CD4-positive, CD25-positive, alpha-beta regulatory T cell (primary cell): ENCODE measurements around the gene GRHPR. TPM values are rescaled to one million over a fixed set of nuclear protein-coding genes. Genes with fewer than 3 reads are reported as not detected.
"Not testable (repeated sequence)": the region's sequence is repeated elsewhere in the genome, so short reads cannot be mapped to it uniquely, and the experiment has no call there.

Experiments used
- ATAC-seq, 2 donors: fragments of 150-1000 bp; cut with Tn5 transposase; one replicate each; pipeline ENCODE4 v1.10.0; 2021; ENCODE audit warnings: low read depth in 2 of 2, moderate number of reproducible peaks in 2 of 2, moderate library complexity in 1 of 2
- DNase-seq, 3 donors: peaks; one replicate each; pipeline versions ENCODE4 v3.0.0 to v3.0.0-alpha.2; 2012 to 2022; ENCODE audit warnings: mixed read lengths in 1 of 3
- H3K27ac ChIP-seq: one replicate; pipeline ENCODE4 v1.7.0; 2013; ENCODE audit warnings: mild to moderate bottlenecking, low read length; ENCODE audit not compliant: insufficient read depth, poor library complexity, severe bottlenecking
- H3K27me3 ChIP-seq: one replicate; pipeline ENCODE4 v1.7.0; 2013; ENCODE audit warnings: low read length; ENCODE audit not compliant: control insufficient read depth, insufficient read depth
- H3K36me3 ChIP-seq: one replicate; pipeline ENCODE4 v1.7.0; 2013; ENCODE audit warnings: mild to moderate bottlenecking, low read length, moderate library complexity; ENCODE audit not compliant: control insufficient read depth, insufficient read depth
- H3K4me1 ChIP-seq: 2 replicates; pipeline ENCODE4 v1.7.0; 2013; ENCODE audit warnings: mild to moderate bottlenecking, low read length; ENCODE audit not compliant: insufficient read depth, control insufficient read depth, poor library complexity, severe bottlenecking
- H3K4me3 ChIP-seq: one replicate; pipeline ENCODE4 v1.7.0; 2013; ENCODE audit warnings: low read depth, mild to moderate bottlenecking, low read length, moderate library complexity
- H3K9me3 ChIP-seq, 2 experiments: 1 replicate in 1 of 2; 2 replicates in 1 of 2; pipeline ENCODE4 v1.7.0; 2013; ENCODE audit warnings: low read length in 2 of 2, mild to moderate bottlenecking in 1 of 2, moderate library complexity in 1 of 2; ENCODE audit not compliant: control insufficient read depth in 2 of 2
- H3K27ac Mint-ChIP-seq, 3 donors: one replicate each; pipeline ENCODE4 v1.8.0; 2020 to 2022; ENCODE audit warnings: mild to moderate bottlenecking in 3 of 3, mixed read lengths in 3 of 3, moderate library complexity in 2 of 3
- H3K27me3 Mint-ChIP-seq: one replicate; pipeline ENCODE4 v1.8.0; 2022; ENCODE audit warnings: mild to moderate bottlenecking, mixed read lengths
- H3K36me3 Mint-ChIP-seq: one replicate; pipeline ENCODE4 v1.8.0; 2020; ENCODE audit warnings: mixed read lengths
- H3K4me1 Mint-ChIP-seq, 4 donors: one replicate each; pipeline ENCODE4 v1.8.0; 2020 to 2022; ENCODE audit warnings: mixed read lengths in 4 of 4, mild to moderate bottlenecking in 1 of 4
- H3K4me3 Mint-ChIP-seq, 4 donors: one replicate each; pipeline ENCODE4 v1.8.0; 2020 to 2022; ENCODE audit warnings: mild to moderate bottlenecking in 4 of 4, mixed read lengths in 4 of 4, moderate library complexity in 3 of 4
- H3K9me3 Mint-ChIP-seq, 7 donors: one replicate each; pipeline ENCODE4 v1.8.0; 2020 to 2022; ENCODE audit warnings: mixed read lengths in 7 of 7, mild to moderate bottlenecking in 3 of 7, moderate library complexity in 2 of 7
- polyA plus RNA-seq, 4 donors: library from polyadenylated mRNA; unstranded; fragments of 300-500 nt; fragmentation: Illumina TruSeq; gene quantifications; one replicate each; pipeline ENCODE4 v1.2.3, GENCODE V29; 2021
- total RNA-seq: library from RNA; stranded (reverse); gene quantifications from one replicate; pipeline ENCODE4 v1.2.3, GENCODE V29; 2022

GRHPR gene
- total and polyA plus RNA-seq, 5 donors from 2014 or later, result 36.6 to 73.9 (median 68.6) TPM

DNA sequence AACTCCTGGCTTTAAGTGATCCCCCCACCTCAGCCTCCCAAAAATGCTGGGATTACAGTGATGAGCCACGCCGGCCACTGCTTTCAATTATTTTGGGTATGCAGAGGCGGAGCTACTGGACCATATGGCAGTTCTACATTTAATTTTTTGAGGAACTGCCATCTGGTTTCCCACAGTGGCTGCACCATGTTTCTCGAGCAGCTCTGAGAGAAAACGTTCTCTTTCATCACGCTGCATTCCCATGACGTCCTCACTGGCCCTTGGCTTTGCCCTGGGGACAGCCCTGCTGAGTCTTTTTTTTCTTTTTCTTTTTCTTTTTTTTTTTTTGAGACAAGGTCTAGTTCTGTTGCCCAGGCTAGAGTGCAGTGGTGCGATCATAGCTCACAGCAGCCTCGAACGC lies 35.5 kb upstream of the GRHPR start:
- H3K27me3 Mint-ChIP-seq, result peaks cover 10% of the 10 kb centered on the region
- Histone ChIP-seq H3K9me3 (no peaks in the 10 kb centered on the region), H3K27me3 (no peaks in the 10 kb centered on the region), H3K4me3 (no peak overlapping the region), H3K4me1 (no peaks in the 10 kb centered on the region), H3K36me3 (no peaks in the 10 kb centered on the region), H3K27ac (no peak overlapping the region)
- DNase-seq, result no peak
- no peaks in the 10 kb centered on the region for H3K36me3 Mint-ChIP-seq
- no peak overlapping the region for H3K4me3 Mint-ChIP-seq
- ATAC-seq, result no peak
- no peaks in the 10 kb centered on the region for H3K9me3 Mint-ChIP-seq
- H3K4me1 Mint-ChIP-seq, result no peaks in the 10 kb centered on the region
- H3K27ac Mint-ChIP-seq, result no peak overlapping the region

DNA sequence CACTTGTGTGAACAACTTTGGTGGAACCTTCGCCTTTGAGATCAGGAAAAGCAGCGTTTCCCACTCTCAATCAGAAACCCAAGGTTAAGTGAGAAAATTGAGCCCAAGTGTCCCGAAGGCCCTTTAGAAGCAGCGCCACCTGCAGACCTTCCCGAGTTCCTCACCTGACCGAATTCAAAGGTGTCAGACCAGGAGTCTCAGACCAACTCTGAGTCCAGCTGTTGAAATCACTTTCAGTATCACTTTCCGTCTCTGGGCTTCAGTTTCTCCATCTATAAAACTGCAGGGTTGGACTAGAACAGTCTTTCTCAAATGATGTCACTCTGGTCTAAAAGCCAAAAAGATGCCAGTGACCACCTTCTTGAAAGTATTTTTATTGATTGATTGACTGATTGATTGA lies 31.7 kb upstream of the GRHPR start:
- no peak overlapping the region for H3K27ac ChIP-seq
- H3K9me3 ChIP-seq, result no peaks in the 10 kb centered on the region
- H3K4me1 ChIP-seq, result no peaks in the 10 kb centered on the region
- Mint-ChIP-seq H3K4me1 (no peaks in the 10 kb centered on the region), H3K27ac (no peak overlapping the region), H3K9me3 (no peaks in the 10 kb centered on the region), H3K36me3 (no peaks in the 10 kb centered on the region), H3K4me3 (no peak overlapping the region), H3K27me3 (peaks cover 13% of the 10 kb centered on the region)
- no peak overlapping the region for H3K4me3 ChIP-seq
- ATAC-seq (no peak), DNase-seq (peak in 2 of 3 donors; percentile 13 to 41)
- H3K27me3 ChIP-seq, result no peaks in the 10 kb centered on the region
- H3K36me3 ChIP-seq, result no peaks in the 10 kb centered on the region

- no peak overlapping the region for H3K4me3 Mint-ChIP-seq
- no peak overlapping the region for H3K27ac Mint-ChIP-seq
- no peak for DNase-seq
These were observed 30.2 kb upstream of the GRHPR start for GRCh38 chr9:37392272-37392671.

DNA sequence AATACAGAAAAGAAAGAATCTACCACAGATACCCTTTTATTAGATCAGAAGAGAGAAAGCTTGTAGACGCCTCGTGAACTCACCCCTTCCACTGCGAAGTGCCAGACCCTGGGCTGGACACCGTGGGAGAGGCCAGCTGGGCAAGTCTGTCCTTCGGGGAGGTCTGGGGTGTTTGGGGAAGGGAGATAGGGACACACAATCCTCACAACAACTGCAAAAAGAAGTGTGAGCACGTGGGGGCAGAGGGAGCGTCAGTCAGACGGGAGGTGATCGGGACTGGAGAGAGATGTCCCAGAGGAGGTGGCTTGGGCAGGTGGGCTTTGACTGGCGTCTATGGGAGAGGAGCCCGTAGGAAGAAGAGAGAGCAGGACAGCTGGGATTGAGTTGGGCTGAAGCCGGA lies 27.3 kb upstream of the GRHPR start:
- no peak overlapping the region for H3K27ac Mint-ChIP-seq
- Histone ChIP-seq H3K36me3 (no peaks in the 10 kb centered on the region), H3K4me1 (no peaks in the 10 kb centered on the region), H3K9me3 (no peaks in the 10 kb centered on the region), H3K27ac (no peak overlapping the region), H3K4me3 (no peak overlapping the region), H3K27me3 (no peaks in the 10 kb centered on the region)
- DNase-seq, result no peak
- no peaks in the 10 kb centered on the region for H3K4me1 Mint-ChIP-seq
- H3K4me3 Mint-ChIP-seq, result no peak overlapping the region
- peaks cover 11% of the 10 kb centered on the region for H3K27me3 Mint-ChIP-seq
- no peaks in the 10 kb centered on the region for H3K36me3 Mint-ChIP-seq
- H3K9me3 Mint-ChIP-seq, result no peaks in the 10 kb centered on the region
- ATAC-seq, result no peak

More at GRCh38 chr9:37392272-37392671, 30.2 kb upstream of the GRHPR start:
- H3K27me3 Mint-ChIP-seq, result peaks cover 16% of the 10 kb centered on the region
- Histone ChIP-seq H3K27me3 (no peaks in the 10 kb centered on the region), H3K27ac (no peak overlapping the region), H3K9me3 (no peaks in the 10 kb centered on the region), H3K36me3 (no peaks in the 10 kb centered on the region), H3K4me3 (no peak overlapping the region), H3K4me1 (no peaks in the 10 kb centered on the region)
- no peaks in the 10 kb centered on the region for H3K9me3 Mint-ChIP-seq
- H3K4me1 Mint-ChIP-seq, result no peaks in the 10 kb centered on the region
- ATAC-seq, result no peak
- no peaks in the 10 kb centered on the region for H3K36me3 Mint-ChIP-seq

- Histone ChIP-seq H3K27ac (no peak overlapping the region), H3K27me3 (no peaks in the 10 kb centered on the region), H3K4me1 (no peaks in the 10 kb centered on the region), H3K9me3 (no peaks in the 10 kb centered on the region), H3K36me3 (no peaks in the 10 kb centered on the region), H3K4me3 (no peak overlapping the region)
- no peaks in the 10 kb centered on the region for H3K9me3 Mint-ChIP-seq
- peaks cover 13% of the 10 kb centered on the region for H3K27me3 Mint-ChIP-seq
- ATAC-seq, result no peak
- DNase-seq, result no peak
- no peak overlapping the region for H3K27ac Mint-ChIP-seq
- H3K4me3 Mint-ChIP-seq, result no peak overlapping the region
- no peaks in the 10 kb centered on the region for H3K4me1 Mint-ChIP-seq
- H3K36me3 Mint-ChIP-seq, result no peaks in the 10 kb centered on the region
These were observed 26.8 kb upstream of the GRHPR start for GRCh38 chr9:37395663-37396062.

- not testable (repeated sequence) for H3K9me3 Mint-ChIP-seq, H3K36me3 Mint-ChIP-seq, H3K4me1 ChIP-seq, H3K27ac ChIP-seq, DNase-seq, ATAC-seq, H3K27me3 ChIP-seq, H3K4me3 ChIP-seq, H3K27ac Mint-ChIP-seq, H3K4me1 Mint-ChIP-seq, H3K4me3 Mint-ChIP-seq, H3K9me3 ChIP-seq, H3K36me3 ChIP-seq
- peaks cover 21% of the 10 kb centered on the region for H3K27me3 Mint-ChIP-seq
These were observed 24.5 kb upstream of the GRHPR start for GRCh38 chr9:37397948-37398347.

DNA sequence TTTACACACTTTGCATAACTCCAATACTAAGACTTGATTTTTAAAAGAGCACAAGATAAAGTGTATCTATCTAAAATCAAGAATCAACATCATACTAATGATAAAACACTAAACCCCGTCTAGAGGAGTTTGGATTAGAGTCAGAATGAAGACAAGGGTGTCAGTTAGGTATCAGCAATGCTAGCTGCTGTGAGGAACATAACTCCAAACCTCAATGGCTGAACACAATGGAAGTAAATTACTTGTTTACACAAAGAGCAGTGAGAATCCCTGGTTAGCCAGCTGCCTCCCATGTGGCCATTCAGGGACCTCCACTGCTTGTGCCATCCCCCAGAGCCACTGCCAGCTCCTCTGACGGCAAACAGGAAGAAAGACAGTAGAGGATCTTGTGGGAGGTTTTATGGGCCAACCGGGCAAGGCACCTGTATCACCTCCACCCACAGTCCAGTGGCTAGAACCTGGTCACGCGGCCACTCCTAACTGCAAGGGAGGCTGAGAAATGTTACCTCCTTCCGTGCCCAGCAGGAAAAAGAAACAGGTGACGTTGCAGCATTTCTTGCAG lies 24.0 kb upstream of the GRHPR start:
- Histone ChIP-seq H3K4me3 (no peak overlapping the region), H3K4me1 (no peaks in the 10 kb centered on the region), H3K36me3 (no peaks in the 10 kb centered on the region), H3K27ac (no peak overlapping the region), H3K27me3 (no peaks in the 10 kb centered on the region), H3K9me3 (no peaks in the 10 kb centered on the region)
- Mint-ChIP-seq H3K4me3 (no peak overlapping the region), H3K36me3 (no peaks in the 10 kb centered on the region), H3K27me3 (peaks cover 25% of the 10 kb centered on the region), H3K9me3 (no peaks in the 10 kb centered on the region), H3K4me1 (peaks cover 0 to 4% (median 0%) of the 10 kb centered on the region in 4 donors), H3K27ac (no peak overlapping the region)
- DNase-seq, result no peak
- ATAC-seq, result no peak

DNA sequence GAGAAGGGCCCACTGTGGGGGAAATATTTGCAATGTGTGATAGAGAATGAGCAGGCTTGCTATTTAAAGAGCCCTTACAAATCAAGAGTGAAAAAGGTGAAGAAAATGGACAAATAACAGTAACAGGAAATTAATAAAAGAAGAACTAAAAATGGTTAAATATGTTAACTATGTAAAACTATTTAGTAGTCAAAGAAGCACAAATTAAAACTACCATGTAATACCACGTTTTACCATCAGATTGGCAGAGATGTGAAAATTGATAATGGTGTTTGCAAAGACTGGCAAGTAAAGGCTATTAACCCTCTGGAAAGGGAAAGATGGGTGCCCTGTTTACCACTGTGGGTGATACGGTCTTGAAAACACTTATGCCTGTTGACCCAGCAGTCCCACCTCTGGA lies 23.2 kb upstream of the GRHPR start:
- no peaks in the 10 kb centered on the region for H3K36me3 Mint-ChIP-seq
- H3K4me1 ChIP-seq, result no peaks in the 10 kb centered on the region
- H3K36me3 ChIP-seq, result no peaks in the 10 kb centered on the region
- DNase-seq (no peak), ATAC-seq (no peak)
- no peak overlapping the region for H3K27ac ChIP-seq
- peaks cover 25% of the 10 kb centered on the region for H3K27me3 Mint-ChIP-seq
- H3K4me3 ChIP-seq, result no peak overlapping the region
- peaks cover 0 to 4% (median 0%) of the 10 kb centered on the region in 4 donors for H3K4me1 Mint-ChIP-seq
- no peaks in the 10 kb centered on the region for H3K9me3 Mint-ChIP-seq
- no peaks in the 10 kb centered on the region for H3K27me3 ChIP-seq
- H3K9me3 ChIP-seq, result no peaks in the 10 kb centered on the region
- no peak overlapping the region for H3K4me3 Mint-ChIP-seq
- no peak overlapping the region for H3K27ac Mint-ChIP-seq
